ENCODE data around the gene FCAMR. TPM values are rescaled to one million over a fixed set of nuclear protein-coding genes. Genes with fewer than 3 reads are reported as not detected.

Gene FCAMR
- polyA plus RNA-seq, 1 donor (not counting 4 experiments of a cell fraction or from before 2014, with no cell fraction given): not detected

DNA sequence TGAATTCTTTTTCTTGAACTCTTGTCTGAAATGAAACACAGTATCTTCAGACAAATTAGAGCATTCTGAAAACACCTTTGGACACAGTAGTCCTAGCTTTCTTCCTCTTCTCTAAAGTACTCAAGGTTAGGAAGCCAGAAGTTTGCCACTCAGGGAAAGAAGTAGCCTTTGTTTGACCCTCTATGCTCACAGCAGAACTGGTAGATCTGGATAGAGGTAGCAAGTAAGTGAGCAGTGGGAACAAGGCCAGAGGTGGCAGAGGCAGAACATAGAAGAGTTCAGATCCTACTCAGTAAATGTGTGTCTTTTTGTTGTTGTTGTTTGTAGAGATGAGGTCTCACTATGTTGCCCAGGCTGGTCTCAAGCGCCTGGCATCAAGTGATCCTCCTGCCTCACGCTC, 16.6 kb downstream of the FCAMR start:
- TF ChIP-seq, protein P1, sequence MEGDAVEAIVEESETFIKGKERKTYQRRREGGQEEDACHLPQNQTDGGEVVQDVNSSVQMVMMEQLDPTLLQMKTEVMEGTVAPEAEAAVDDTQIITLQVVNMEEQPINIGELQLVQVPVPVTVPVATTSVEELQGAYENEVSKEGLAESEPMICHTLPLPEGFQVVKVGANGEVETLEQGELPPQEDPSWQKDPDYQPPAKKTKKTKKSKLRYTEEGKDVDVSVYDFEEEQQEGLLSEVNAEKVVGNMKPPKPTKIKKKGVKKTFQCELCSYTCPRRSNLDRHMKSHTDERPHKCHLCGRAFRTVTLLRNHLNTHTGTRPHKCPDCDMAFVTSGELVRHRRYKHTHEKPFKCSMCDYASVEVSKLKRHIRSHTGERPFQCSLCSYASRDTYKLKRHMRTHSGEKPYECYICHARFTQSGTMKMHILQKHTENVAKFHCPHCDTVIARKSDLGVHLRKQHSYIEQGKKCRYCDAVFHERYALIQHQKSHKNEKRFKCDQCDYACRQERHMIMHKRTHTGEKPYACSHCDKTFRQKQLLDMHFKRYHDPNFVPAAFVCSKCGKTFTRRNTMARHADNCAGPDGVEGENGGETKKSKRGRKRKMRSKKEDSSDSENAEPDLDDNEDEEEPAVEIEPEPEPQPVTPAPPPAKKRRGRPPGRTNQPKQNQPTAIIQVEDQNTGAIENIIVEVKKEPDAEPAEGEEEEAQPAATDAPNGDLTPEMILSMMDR (optimal IDR thresholded peaks at IDR 0.05 in 1 of 3, IDR thresholded peaks at IDR 0.05 in 1 of 3, conservative IDR thresholded peaks at IDR 0.05 in 1 of 3; ENCODE audit: extremely low read depth in 1 of 3, insufficient read depth in 2 of 3, low read length in 3 of 3): no peak
- no peak for TF ChIP-seq EZH2 (IDR thresholded peaks at IDR 0.05; ENCODE audit: low read length)
- Histone ChIP-seq H3K9me1 (ENCODE audit: control insufficient read depth, extremely low read depth, insufficient read depth, low read length) (no peaks in the 10 kb centered on the region), H3K4me2 (ENCODE audit: control insufficient read depth, extremely low read depth, insufficient read depth, low read depth, low read length) (no peak overlapping the region), H3K27me3 (ENCODE audit: control insufficient read depth, extremely low read depth, insufficient read depth, low read length) (no peaks in the 10 kb centered on the region), H3K4me3 (ENCODE audit: control insufficient read depth in 2 of 3, extremely low read depth in 1 of 3, insufficient read depth in 2 of 3, low read depth in 1 of 3, low read length in 3 of 3) (no peak overlapping the region), H3K9ac (ENCODE audit: control insufficient read depth, extremely low read depth, insufficient read depth, low read length) (no peak overlapping the region), H3K27ac (ENCODE audit: control insufficient read depth, insufficient read depth, low read length) (no peak overlapping the region), H2AFZ (ENCODE audit: control insufficient read depth, low read length) (no peak overlapping the region), H3K36me3 (ENCODE audit: control insufficient read depth in 2 of 2, extremely low read depth in 1 of 2, insufficient read depth in 2 of 2, low read length in 2 of 2) (no peaks in the 10 kb centered on the region), H4K20me1 (ENCODE audit: control insufficient read depth, extremely low read depth, insufficient read depth, low read length) (no peaks in the 10 kb centered on the region), H3K79me2 (ENCODE audit: control insufficient read depth, insufficient read depth, low read length) (no peaks in the 10 kb centered on the region), H3K4me1 (ENCODE audit: control insufficient read depth, extremely low read depth, insufficient read depth, low read length) (peaks cover 9% of the 10 kb centered on the region), H3K9me3 (ENCODE audit: control insufficient read depth, low read depth, low read length) (no peaks in the 10 kb centered on the region)
- no peak for DNase-seq (ENCODE audit: low read depth, low spot score)
- no peak for FAIRE-seq
- dilution Hi-C loops (cut with MboI; ENCODE audit: extremely low pct_ligation_motif_present, low sequenced_read_pairs): no loop called here

DNA sequence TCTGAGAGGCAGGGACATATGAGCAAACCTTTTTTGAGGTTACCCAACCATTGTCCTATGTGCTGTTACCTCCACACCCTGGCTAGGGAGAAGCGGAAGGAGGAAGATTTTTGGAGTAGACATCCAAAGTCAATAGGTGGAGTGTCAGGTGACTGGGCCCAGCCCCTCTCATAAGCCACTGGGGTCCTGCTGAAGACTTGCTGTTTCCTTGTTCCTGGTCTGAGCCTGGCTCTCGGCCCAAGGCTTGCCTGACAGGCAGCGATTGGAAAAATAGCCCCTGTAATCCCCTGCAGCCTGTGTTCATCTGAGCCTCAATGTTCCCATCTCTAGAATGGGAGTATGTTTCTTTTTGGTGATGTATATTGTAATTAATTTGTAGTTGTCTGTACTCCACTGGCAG, 17.1 kb downstream of the FCAMR start:
- no peaks in the 10 kb centered on the region for H3K9me1 ChIP-seq (ENCODE audit: control insufficient read depth, extremely low read depth, insufficient read depth, low read length)
- no peak for TF ChIP-seq EZH2 (IDR thresholded peaks at IDR 0.05; ENCODE audit: low read length)
- TF ChIP-seq, protein P1 (optimal IDR thresholded peaks at IDR 0.05 in 1 of 3, IDR thresholded peaks at IDR 0.05 in 1 of 3, conservative IDR thresholded peaks at IDR 0.05 in 1 of 3; ENCODE audit: extremely low read depth in 1 of 3, insufficient read depth in 2 of 3, low read length in 3 of 3): no peak
- no peak for FAIRE-seq
- no peaks in the 10 kb centered on the region for H3K79me2 ChIP-seq (ENCODE audit: control insufficient read depth, insufficient read depth, low read length)
- H3K27me3 ChIP-seq (ENCODE audit: control insufficient read depth, extremely low read depth, insufficient read depth, low read length): no peaks in the 10 kb centered on the region
- no peaks in the 10 kb centered on the region for H3K36me3 ChIP-seq (ENCODE audit: control insufficient read depth in 2 of 2, extremely low read depth in 1 of 2, insufficient read depth in 2 of 2, low read length in 2 of 2)
- no peak for DNase-seq (ENCODE audit: low read depth, low spot score)
- H3K27ac ChIP-seq (ENCODE audit: control insufficient read depth, insufficient read depth, low read length): no peak overlapping the region
- H2AFZ ChIP-seq (ENCODE audit: control insufficient read depth, low read length): no peak overlapping the region
- H3K9ac ChIP-seq (ENCODE audit: control insufficient read depth, extremely low read depth, insufficient read depth, low read length): no peak overlapping the region
- dilution Hi-C loops (cut with MboI; ENCODE audit: extremely low pct_ligation_motif_present, low sequenced_read_pairs): no loop called here
- H3K4me2 ChIP-seq (ENCODE audit: control insufficient read depth, extremely low read depth, insufficient read depth, low read depth, low read length): no peak overlapping the region
- peaks cover 9% of the 10 kb centered on the region for H3K4me1 ChIP-seq (ENCODE audit: control insufficient read depth, extremely low read depth, insufficient read depth, low read length)
- no peak overlapping the region for H3K4me3 ChIP-seq (ENCODE audit: control insufficient read depth in 2 of 3, extremely low read depth in 1 of 3, insufficient read depth in 2 of 3, low read depth in 1 of 3, low read length in 3 of 3)
- H4K20me1 ChIP-seq (ENCODE audit: control insufficient read depth, extremely low read depth, insufficient read depth, low read length): no peaks in the 10 kb centered on the region
- H3K9me3 ChIP-seq (ENCODE audit: control insufficient read depth, low read depth, low read length): no peaks in the 10 kb centered on the region

All from keratinocyte (primary cell).